H1 (cell line): ENCODE data around the gene NOXO1. TPM values are rescaled to one million over a fixed set of nuclear protein-coding genes. Genes with fewer than 3 reads are reported as not detected.

Experiments
- ASH2L ChIP-seq: fragments of 200-600, 300-600 bp; sonication (generic); IDR thresholded peaks from one replicate; pipeline ENCODE4 v1.7.1; 2017; ENCODE audit warnings: low read length
- BACH1 ChIP-seq: IDR thresholded peaks from 2 replicates; pipeline ENCODE4 v1.6.1; 2012; ENCODE audit warnings: low read length, improper control_type of control experiment
- BCL11A ChIP-seq, 2 experiments: IDR thresholded peaks; one replicate each; pipeline ENCODE4 v1.6.1; 2011; ENCODE audit warnings: low read depth in 2 of 2, low read length in 2 of 2, mild to moderate bottlenecking in 2 of 2
- CBX8 ChIP-seq: fragments of 300-800, 300-1000 bp; sonication (generic); IDR thresholded peaks from 2 replicates; pipeline ENCODE4 v1.7.1; 2016; ENCODE audit warnings: low read depth, low read length, borderline replicate concordance
- CEBPB ChIP-seq: IDR thresholded peaks from 2 replicates; pipeline ENCODE4 v1.6.1; 2012; ENCODE audit warnings: low read depth, low read length
- CHD1 ChIP-seq: IDR thresholded peaks from 2 replicates; pipeline ENCODE4 v1.6.1; 2012; ENCODE audit warnings: low read depth, low read length, improper control_type of control experiment
- CHD2 ChIP-seq: IDR thresholded peaks from 2 replicates; pipeline ENCODE4 v1.6.1; 2012; ENCODE audit warnings: low read length, improper control_type of control experiment
- CTBP2 ChIP-seq: IDR thresholded peaks from 2 replicates; pipeline ENCODE4 v1.7.0; 2011; ENCODE audit warnings: borderline replicate concordance, mild to moderate bottlenecking, moderate library complexity, mixed read lengths, low read length; ENCODE audit not compliant: insufficient read depth, insufficient read length
- EGR1 ChIP-seq: IDR thresholded peaks from 2 replicates; pipeline ENCODE4 v1.6.1; 2011; ENCODE audit warnings: low read depth, low read length, borderline replicate concordance
- FOSL1 ChIP-seq: IDR thresholded peaks from 2 replicates; pipeline ENCODE4 v1.6.1; 2011; ENCODE audit warnings: mild to moderate bottlenecking, low read depth, low read length, moderate library complexity; ENCODE audit not compliant: insufficient read depth
- PHF8 ChIP-seq: fragments of 200-600 bp; sonication (generic); conservative IDR thresholded peaks from 2 replicates; pipeline ENCODE4 v1.7.1; 2012; ENCODE audit warnings: low read depth, mild to moderate bottlenecking, inconsistent platforms, low read length, moderate library complexity
- RXRA ChIP-seq: IDR thresholded peaks from 2 replicates; pipeline ENCODE4 v1.6.1; 2011; ENCODE audit warnings: low read depth, mild to moderate bottlenecking, low read length, moderate library complexity; ENCODE audit not compliant: insufficient read depth
- SAP30 ChIP-seq: fragments of 300-600 bp; sonication (generic); IDR thresholded peaks from 2 replicates; pipeline ENCODE4 v1.7.1; 2012; ENCODE audit warnings: low read length, moderate library complexity, mild to moderate bottlenecking, inconsistent platforms; ENCODE audit not compliant: insufficient read depth, insufficient replicate concordance
- SIN3A ChIP-seq, 2 experiments: IDR thresholded peaks in 1 of 2; conservative IDR thresholded peaks in 1 of 2; 2 replicates each; pipeline ENCODE4 v1.6.1; 2011 to 2012; ENCODE audit warnings: low read length in 2 of 2, improper control_type of control experiment in 1 of 2, low read depth in 1 of 2, mild to moderate bottlenecking in 1 of 2
- SP2 ChIP-seq: IDR thresholded peaks from 2 replicates; pipeline ENCODE4 v1.6.1; 2012; ENCODE audit warnings: mild to moderate bottlenecking, low read length, inconsistent platforms
- TAF1 ChIP-seq: IDR thresholded peaks from 2 replicates; pipeline ENCODE4 v1.6.1; 2011; ENCODE audit warnings: mild to moderate bottlenecking, low read depth, low read length
- TAF7 ChIP-seq: optimal IDR thresholded peaks from 2 replicates; pipeline ENCODE3; 2011; ENCODE audit warnings: low read depth, mild to moderate bottlenecking, inconsistent platforms, low read length, moderate library complexity, borderline replicate concordance
- TBP ChIP-seq: IDR thresholded peaks from 2 replicates; pipeline ENCODE4 v1.6.1; 2011; ENCODE audit warnings: low read depth, low read length, improper control_type of control experiment
- YY1 ChIP-seq: IDR thresholded peaks from 2 replicates; pipeline ENCODE4 v1.6.1; 2011; ENCODE audit warnings: low read depth, mild to moderate bottlenecking, low read length
- polyA plus RNA-seq, 7 experiments: library from polyadenylated mRNA; depleted of rRNA in 3 of 7; stranded (reverse) in 5 of 7; unstranded in 2 of 7; fragments of >200 nt in 5 of 7; fragments of 200-250 nt in 2 of 7; gene quantifications; 1 replicate in 5 of 7; 2 replicates in 1 of 7; 4 replicates in 1 of 7; pipeline versions ENCODE4 v1.2.1 to v1.2.3, GENCODE V29; 2011 to 2013; ENCODE audit warnings: missing spikeins in 2 of 7, mixed read lengths in 2 of 7
- total RNA-seq: library from RNA; stranded (reverse); fragmentation: NEBNext Ultra II Directional; extraction: Animal tissue kit (Norgen Biotek cat#: 25700); gene quantifications from 2 replicates; pipeline ENCODE4 v1.2.1, GENCODE V29; 2021
- TF ChIP-seq, protein P1 (sequence below): IDR thresholded peaks from 2 replicates; pipeline ENCODE4 v1.6.1; 2012; ENCODE audit warnings: inconsistent platforms

Gene NOXO1
- total and polyA plus RNA-seq, 2 of the 8 experiments (the other 6 are each of a cell fraction or from before 2014, with no cell fraction given): 1.3 to 2.5 TPM

GRCh38 chr16:2009791-2010510 lies 28.7 kb upstream of the NOXO1 start, which contains the start of gene ZNF598 (continued):
- TF ChIP-seq TAF1 (peak; percentile 74), BACH1 (0 out of 2 replicates have a peak, but pooled peaks have one; percentile 16), SAP30 (peak; percentile 49), PHF8 (peak; percentile 89), CEBPB (no peak), RXRA (no peak), BCL11A (IDR thresholded peaks at IDR 0.05; ENCODE audit: low read depth in 2 of 2, low read length in 2 of 2) (no peak), CTBP2 (no peak), CHD2 (no peak), SP2 (peak; percentile 86; the same call in 1 of the 2 replicates), ASH2L (peak; percentile 64), TBP (peak; percentile 54), YY1 (no peak), FOSL1 (no peak), CBX8 (no peak), SIN3A (conservative IDR thresholded peaks at IDR 0.05 in 1 of 2, IDR thresholded peaks at IDR 0.05 in 1 of 2; ENCODE audit: low read depth in 1 of 2, low read length in 2 of 2) (peak; percentile 47 to 84; a peak in 2 of 4 replicates), CHD1 (no peak), TAF7 (peak; percentile 68), EGR1 (peak; percentile 84)
- TF ChIP-seq, protein P1, sequence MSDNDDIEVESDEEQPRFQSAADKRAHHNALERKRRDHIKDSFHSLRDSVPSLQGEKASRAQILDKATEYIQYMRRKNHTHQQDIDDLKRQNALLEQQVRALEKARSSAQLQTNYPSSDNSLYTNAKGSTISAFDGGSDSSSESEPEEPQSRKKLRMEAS: peak; percentile 75
